GM10266 (cell line): ENCODE measurements around the gene DAB1.

ENCODE experiments used
- DNase-seq: peaks from one replicate; pipeline ENCODE4 v3.0.0; 2012; ENCODE audit errors: extremely low spot score
- TF ChIP-seq, protein P1 (sequence below): IDR thresholded peaks from 2 replicates; pipeline ENCODE4 v1.5.1; 2012; ENCODE audit warnings: mild to moderate bottlenecking, low read depth; ENCODE audit not compliant: control insufficient read depth, insufficient read depth; ENCODE audit errors: missing control alignments

Gene DAB1

DNA sequence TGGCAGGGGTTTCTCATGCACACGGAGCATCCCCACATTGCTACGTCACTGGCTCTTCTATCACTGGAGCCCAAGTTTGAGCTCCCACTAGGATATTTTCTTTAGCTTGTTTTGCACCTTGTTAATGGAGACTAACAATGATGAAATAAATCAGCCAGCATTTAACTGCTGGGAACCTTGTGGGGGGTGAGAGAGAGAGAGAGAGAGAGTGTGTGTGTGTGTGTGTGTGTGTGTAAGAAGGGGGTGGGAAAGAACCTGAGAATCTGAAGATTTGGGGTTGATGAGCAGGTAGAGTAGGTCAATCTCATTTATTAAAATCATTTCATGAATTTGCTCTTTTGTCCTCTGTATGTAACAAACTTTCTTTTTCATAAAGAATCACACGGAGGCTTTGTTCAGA is 458.7 kb downstream of the DAB1 start:
- no peak for DNase-seq
- TF ChIP-seq, protein P1, sequence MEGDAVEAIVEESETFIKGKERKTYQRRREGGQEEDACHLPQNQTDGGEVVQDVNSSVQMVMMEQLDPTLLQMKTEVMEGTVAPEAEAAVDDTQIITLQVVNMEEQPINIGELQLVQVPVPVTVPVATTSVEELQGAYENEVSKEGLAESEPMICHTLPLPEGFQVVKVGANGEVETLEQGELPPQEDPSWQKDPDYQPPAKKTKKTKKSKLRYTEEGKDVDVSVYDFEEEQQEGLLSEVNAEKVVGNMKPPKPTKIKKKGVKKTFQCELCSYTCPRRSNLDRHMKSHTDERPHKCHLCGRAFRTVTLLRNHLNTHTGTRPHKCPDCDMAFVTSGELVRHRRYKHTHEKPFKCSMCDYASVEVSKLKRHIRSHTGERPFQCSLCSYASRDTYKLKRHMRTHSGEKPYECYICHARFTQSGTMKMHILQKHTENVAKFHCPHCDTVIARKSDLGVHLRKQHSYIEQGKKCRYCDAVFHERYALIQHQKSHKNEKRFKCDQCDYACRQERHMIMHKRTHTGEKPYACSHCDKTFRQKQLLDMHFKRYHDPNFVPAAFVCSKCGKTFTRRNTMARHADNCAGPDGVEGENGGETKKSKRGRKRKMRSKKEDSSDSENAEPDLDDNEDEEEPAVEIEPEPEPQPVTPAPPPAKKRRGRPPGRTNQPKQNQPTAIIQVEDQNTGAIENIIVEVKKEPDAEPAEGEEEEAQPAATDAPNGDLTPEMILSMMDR, result no peak

DNA sequence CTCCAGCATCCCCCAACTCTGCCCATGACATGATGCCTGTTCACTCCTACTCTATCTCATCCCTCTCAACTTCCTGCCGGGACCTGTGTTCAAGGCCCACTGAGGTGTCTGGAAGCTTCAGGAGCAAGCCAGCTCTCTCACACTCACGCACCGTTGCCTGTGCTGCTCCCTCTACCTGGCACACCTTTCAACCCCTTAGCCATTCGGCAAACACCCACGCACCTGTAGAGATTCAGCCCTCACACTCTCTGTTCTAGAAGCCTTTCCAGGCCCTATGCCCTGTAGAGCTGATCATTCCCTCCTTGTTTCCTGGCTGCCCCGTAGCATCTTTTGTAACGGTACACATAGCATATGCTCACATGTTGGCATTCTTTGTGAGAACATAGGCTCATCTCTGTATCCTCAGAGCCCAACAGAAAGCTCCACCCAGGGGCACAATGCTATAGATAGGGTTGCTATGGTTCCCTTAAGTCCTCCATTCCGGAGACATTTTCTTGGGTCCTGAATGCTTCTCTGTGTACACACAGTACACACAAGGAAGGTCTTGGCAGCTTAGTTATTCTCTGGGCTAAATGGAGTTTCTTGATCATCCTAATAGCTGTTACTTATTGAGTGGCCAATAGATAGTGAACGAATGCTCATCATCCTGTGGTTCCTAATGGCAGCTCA is 459.4 kb downstream of the DAB1 start:
- TF ChIP-seq, protein P1, result no peak
- no peak for DNase-seq

DNA sequence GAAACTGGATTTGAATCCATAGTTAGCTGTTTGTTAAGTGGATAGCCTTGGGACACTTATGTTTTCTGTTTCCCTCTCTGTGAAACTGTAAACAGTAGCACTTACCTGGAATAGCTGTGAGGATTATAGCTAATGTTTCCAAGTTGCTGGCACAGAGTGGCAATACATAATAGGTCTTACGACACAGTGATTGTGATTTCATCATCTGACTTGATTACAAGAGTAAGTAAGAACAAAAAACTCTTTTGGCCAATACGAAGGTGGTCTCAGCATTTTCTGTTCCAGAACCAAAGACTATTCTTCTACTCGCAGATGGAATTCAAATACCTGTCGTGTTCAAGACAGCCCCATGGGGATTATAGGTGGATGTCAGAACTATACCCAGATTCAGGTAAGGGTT is 460.2 kb downstream of the DAB1 start:
- no peak for DNase-seq
- TF ChIP-seq, protein P1, result no peak

DNA sequence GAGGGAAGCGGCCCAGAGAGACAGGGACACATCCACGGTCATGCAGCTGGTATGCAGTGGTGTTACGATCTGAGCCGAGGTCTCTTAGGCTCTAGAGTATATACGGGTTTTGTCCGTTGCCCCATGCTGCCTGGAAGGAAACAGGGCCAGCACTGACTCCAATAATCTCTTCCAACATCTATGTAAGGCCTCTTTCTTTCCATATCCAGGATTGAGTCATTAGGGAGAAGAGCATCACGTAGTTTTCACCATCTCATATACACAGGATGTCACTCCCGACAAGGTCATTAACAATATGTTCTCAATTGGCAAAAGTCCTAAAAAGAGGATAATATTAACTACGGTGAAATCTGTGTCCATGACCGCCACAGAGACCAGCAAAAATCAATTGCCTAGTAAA is 462.4 kb downstream of the DAB1 start:
- TF ChIP-seq, protein P1, result no peak
- no peak for DNase-seq

DNA sequence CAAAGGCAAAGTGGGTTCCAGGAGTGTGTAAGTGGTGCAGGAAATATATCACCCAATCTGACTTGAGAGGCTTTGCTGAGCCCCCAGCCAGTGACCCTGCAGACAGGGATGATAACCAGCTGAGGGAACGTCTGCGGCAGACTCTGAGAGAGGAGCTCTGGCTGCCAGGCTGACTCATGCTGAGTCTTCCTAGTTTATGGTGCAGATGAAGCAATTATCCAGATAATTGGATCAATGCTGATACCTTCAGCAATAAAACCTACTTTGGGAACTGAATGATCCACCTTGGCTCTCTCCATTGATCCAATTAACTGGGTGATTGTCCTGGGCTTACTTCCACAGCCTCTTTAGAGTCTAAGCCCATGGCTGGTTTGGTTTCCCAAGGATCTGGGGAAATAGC is 465.3 kb downstream of the DAB1 start:
- no peak for DNase-seq

DNA sequence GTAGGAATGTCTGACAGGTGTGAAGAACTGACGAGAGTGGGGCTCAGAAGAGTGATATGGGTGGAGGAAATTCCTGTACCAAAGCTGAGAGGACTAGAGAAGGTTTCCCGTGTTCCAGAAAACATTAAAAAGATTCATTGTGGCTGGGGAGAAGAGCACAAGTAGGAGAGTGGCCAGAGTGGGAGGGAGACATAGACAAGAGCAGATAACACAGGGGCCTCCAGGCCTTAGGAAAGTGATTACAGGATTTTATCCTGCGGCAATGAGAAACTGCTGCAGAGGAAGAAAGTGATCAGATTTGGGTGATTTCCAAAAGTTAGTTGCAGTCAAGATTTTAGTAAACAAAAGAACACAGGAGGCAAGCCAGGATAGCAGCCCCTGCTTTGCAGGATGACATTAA is 465.9 kb downstream of the DAB1 start:
- TF ChIP-seq, protein P1, result no peak
- no peak for DNase-seq

More for the DNA sequence above, 465.3 kb downstream of the DAB1 start:
- TF ChIP-seq, protein P1, result no peak

DNA sequence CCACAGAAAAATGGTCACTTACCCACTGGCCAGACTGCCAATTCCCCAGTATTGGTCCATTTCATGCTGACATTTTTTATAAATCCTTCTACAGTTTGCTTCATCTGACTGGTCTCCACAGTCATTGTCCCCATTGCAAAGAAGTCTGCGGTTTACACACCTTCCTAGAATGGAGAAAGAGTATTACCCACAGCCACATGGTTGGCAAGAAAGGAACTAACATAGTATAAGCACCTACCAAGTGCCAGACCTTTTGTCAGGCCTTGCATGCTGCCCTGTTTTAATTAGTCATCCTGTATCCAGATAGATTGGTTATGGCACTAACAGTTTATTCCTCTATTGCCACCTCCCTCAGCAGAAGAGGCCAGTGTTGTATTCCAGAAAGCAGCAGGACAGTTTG is 469.2 kb downstream of the DAB1 start:
- TF ChIP-seq, protein P1, result no peak
- no peak for DNase-seq
